Ovary (tissue), 9 donors: Measurements from ENCODE around the gene SMG6. TPM values are rescaled to one million over a fixed set of nuclear protein-coding genes. Genes with fewer than 3 reads are reported as not detected.

Experiments used
- DNase-seq, 5 donors: peaks; one replicate each; pipeline ENCODE4 v3.0.0-alpha.2; 2019 to 2020
- H3K27ac ChIP-seq, 2 donors: fragments of 200-600 bp; one replicate each; pipeline versions ENCODE4 v1.5.1 to v1.8.0; 2019 to 2022
- H3K27me3 ChIP-seq: fragments of 200-600 bp; one replicate; pipeline ENCODE4 v1.8.0; 2022
- H3K36me3 ChIP-seq: fragments of 200-600 bp; sonication (generic); one replicate; pipeline ENCODE4 v1.5.1; 2019
- H3K4me1 ChIP-seq: one replicate; pipeline ENCODE4 v1.8.1; 2013; ENCODE audit warnings: mild to moderate bottlenecking, moderate library complexity; ENCODE audit not compliant: insufficient read depth
- H3K4me3 ChIP-seq: fragments of 200-600 bp; sonication (generic); one replicate; pipeline ENCODE4 v1.5.1; 2017
- H3K9me3 ChIP-seq, 2 donors: fragments of 200-600 bp in 1 of 2; sonication (generic) in 1 of 2; one replicate each; pipeline versions ENCODE4 v1.5.1 to v1.8.1; 2013 to 2019; ENCODE audit warnings: mild to moderate bottlenecking in 1 of 2, moderate library complexity in 1 of 2
- EP300 ChIP-seq: sonication (generic); formaldehyde crosslinking; IDR thresholded peaks from one replicate; pipeline ENCODE4 v1.6.1; 2017; ENCODE audit warnings: antibody characterized with exemption
- POLR2A ChIP-seq: fragments of 450-650 bp; IDR thresholded peaks from one replicate; pipeline ENCODE4 v1.6.1; 2017; ENCODE audit warnings: antibody characterized with exemption, mild to moderate bottlenecking, moderate library complexity
- WGBS, 3 donors: extraction: QIAGEN DNeasy Blood & Tissue Kit in 1 of 3; methylation state at CpG; one replicate each; pipeline versions ENCODE4 v1.1.5 to v1.1.7; 2013 to 2017; 5-methylcytosine and 5-hydroxymethylcytosine counted together
- intact Hi-C, 4 donors: fragments of 100-400 bp; cut with DNase I; formaldehyde crosslinking; loops; one replicate each; pipeline versions ENCODE4 v1.11.0 to v1.15.1; 2022 to 2023
- polyA plus RNA-seq, 2 donors: library from polyadenylated mRNA; stranded (reverse); fragments of 200-250 nt in 1 of 2; fragments of 350-450 nt in 1 of 2; fragmentation: Illumina TruSeq in 1 of 2; extraction: RNeasy Lipid Tissue Mini Kit (QIAGEN cat#74804) in 1 of 2; gene quantifications; one replicate each; pipeline ENCODE4 v1.2.3, GENCODE V29; 2013 to 2014
- total RNA-seq, 7 donors: library from RNA; depleted of rRNA in 2 of 7; stranded (reverse); fragments of >200 nt in 2 of 7; fragmentation: NEBNext Ultra II Directional in 3 of 7; extraction: Animal tissue kit (Norgen Biotek cat#: 25700) in 3 of 7; gene quantifications; one replicate each; pipeline versions ENCODE4 v1.1.0 to v1.2.4, GENCODE V29; 2016 to 2023
- TF ChIP-seq, protein P1 (sequence below), 3 donors: fragments of 450-650 bp in 2 of 3; fragments of 200-600 bp in 1 of 3; IDR thresholded peaks; one replicate each; pipeline versions ENCODE4 v1.5.1 to v1.8.0; 2016 to 2022; ENCODE audit warnings: antibody characterized with exemption in 3 of 3, mild to moderate bottlenecking in 1 of 3
- donor health status: DM: no; HTN: no; CAD: no; lungs with moderate emphysema.
- donor health status: DM: no; HTN: no; CAD: no.
- donor health status: Bipolar disorder and iron deficiency.
- donor health status: DM: yes; HTN: yes; CAD: no.
- donor health status: DM: no; HTN: no; CAD: no.
- donor health status: DM: yes; HTN: yes; CAD: no.

The SMG6 gene
- total and polyA plus RNA-seq, 9 donors = 33.8 to 66.0 (median 51.0) TPM

DNA sequence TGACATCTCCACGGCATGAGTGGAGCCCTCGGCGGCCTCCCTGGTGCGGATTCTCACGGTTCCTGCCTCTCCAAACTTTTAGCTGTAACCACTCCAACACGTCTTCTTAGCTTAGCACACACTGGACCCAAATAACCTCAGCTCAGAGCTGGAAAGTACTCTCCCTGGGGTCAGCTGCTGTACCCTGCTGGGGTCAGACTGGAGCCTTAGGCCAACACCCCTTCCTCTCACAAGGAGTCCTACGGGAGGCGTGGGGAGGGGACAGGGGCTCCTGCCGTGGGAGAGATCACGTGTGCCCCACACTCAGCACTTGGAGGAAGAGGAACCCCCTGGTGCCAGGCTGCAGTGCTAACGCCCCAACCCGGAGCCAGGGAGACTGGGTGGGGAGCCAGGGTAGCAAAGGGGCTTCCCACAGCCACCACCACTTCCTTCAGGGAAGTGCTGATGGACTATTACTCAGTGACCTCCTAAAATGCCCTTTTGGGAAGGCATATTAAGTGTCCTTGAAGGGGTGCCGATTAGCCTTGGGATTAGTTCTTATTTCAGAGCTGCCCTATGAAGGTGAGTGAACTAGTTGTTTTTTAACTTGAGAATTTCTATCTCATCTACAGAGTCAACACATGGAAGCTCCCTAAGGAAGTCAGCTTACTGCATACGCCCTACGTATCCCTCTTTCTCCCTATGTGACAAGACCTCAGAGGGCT, 124.6 kb downstream of the SMG6 start:
- Histone ChIP-seq H3K27ac (peak overlapping the region; percentile 66 to 85), H3K4me1 (peaks cover 70% of the 10 kb centered on the region), H3K9me3 (no peaks in the 10 kb centered on the region), H3K27me3 (no peaks in the 10 kb centered on the region), H3K4me3 (no peak overlapping the region), H3K36me3 (no peaks in the 10 kb centered on the region)
- no peak for TF ChIP-seq POLR2A
- TF ChIP-seq, protein P1, sequence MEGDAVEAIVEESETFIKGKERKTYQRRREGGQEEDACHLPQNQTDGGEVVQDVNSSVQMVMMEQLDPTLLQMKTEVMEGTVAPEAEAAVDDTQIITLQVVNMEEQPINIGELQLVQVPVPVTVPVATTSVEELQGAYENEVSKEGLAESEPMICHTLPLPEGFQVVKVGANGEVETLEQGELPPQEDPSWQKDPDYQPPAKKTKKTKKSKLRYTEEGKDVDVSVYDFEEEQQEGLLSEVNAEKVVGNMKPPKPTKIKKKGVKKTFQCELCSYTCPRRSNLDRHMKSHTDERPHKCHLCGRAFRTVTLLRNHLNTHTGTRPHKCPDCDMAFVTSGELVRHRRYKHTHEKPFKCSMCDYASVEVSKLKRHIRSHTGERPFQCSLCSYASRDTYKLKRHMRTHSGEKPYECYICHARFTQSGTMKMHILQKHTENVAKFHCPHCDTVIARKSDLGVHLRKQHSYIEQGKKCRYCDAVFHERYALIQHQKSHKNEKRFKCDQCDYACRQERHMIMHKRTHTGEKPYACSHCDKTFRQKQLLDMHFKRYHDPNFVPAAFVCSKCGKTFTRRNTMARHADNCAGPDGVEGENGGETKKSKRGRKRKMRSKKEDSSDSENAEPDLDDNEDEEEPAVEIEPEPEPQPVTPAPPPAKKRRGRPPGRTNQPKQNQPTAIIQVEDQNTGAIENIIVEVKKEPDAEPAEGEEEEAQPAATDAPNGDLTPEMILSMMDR (IDR thresholded peaks at IDR 0.05) = no peak
- no peak for TF ChIP-seq EP300
- DNase-seq = peak in 3 of 5 donors; percentile 50 to 61 (median 54)
- intact Hi-C loops = loop anchor here (2.0 to 10.0 kb wide), 6 partner anchors 33 to 126 kb away; partner anchors contain the start of gene HIC1 (in 3 of the 4)
- 29 to 31% (median 29%) methylated on average over 15 of the region's 15 CpGs for WGBS, 3 donors

DNA sequence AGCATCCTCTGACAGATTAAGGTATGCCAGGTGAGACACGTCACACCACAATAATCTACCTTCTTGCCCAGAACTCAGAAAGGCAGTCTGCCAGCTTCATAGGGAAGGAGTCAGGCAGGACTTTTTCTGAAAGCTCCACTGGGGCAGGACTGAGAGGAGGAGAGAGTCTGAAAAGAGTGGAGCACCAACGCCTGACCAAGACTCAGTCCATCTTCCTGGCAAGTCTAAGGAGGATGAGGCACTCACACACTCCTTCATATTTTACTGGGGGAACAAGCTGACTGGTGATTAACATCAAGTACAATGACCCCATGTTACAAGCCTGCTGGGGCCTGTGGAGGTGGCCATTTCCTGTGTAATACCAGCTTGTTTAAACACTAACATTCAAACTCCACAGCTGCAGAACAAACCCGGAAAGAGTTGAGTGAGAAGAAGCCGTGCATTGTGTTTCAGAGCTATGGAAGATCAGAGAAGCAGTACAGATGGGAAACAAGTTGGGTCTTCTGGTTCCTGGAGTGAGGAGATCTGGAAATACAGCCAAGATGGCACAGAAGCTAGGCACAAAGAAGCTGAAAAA, 126.3 kb downstream of the SMG6 start:
- Histone ChIP-seq H3K27me3 (no peaks in the 10 kb centered on the region), H3K9me3 (no peaks in the 10 kb centered on the region), H3K27ac (peak overlapping the region; percentile 41 to 85), H3K4me1 (peaks cover 71% of the 10 kb centered on the region), H3K36me3 (no peaks in the 10 kb centered on the region), H3K4me3 (no peak overlapping the region)
- 54 to 70% (median 60%) methylated on average over 4 of the region's 4 CpGs for WGBS, 3 donors
- intact Hi-C loops = loop anchor here (5.0 to 10.0 kb wide), 5 partner anchors 35 to 120 kb away; partner anchors contain the start of gene HIC1 (in 3 of the 4)
- no peak for DNase-seq
- TF ChIP-seq, protein P1 (IDR thresholded peaks at IDR 0.05) = no peak

DNA sequence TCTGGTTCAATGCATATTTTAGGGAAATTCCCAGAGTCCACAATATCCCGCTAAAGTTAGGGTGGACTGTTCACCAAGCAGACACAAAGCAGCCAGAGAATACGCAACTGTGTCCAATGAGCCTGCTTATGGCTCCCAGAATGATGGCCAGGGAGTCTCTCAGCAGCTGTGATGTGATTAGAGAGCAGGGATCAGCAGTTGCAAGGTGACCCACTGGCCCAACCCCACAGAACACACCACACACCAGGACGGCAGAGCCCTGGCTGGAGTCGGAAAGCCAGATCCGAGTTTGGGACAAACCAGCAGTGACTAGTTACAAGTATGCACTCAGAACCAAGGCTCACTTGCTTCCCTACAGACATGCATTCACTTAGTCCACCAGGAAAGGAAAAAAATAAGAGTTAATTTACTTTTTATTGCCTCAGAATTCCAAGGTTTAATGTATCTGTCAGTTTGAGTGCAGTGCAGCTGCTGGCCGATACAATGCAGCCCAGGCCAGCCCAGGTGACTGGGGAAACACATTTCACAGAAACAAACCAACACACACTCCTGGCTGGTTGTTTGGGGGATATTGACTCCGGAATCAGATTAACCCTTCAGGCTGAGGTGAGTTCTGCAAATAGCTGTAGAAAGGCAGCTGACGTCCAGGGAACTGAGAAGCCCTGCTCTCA, 127.0 kb downstream of the SMG6 start:
- no peaks in the 10 kb centered on the region for H3K36me3 ChIP-seq
- intact Hi-C loops = loop anchor here (5.0 to 10.0 kb wide), 5 partner anchors 36 to 119 kb away; partner anchors contain the start of gene HIC1 (in 3 of the 4)
- DNase-seq = no peak
- 49 to 62% (median 50%) methylated on average over 8 of the region's 8 CpGs for WGBS, 3 donors
- TF ChIP-seq POLR2A (no peak), EP300 (no peak)
- TF ChIP-seq, protein P1 (IDR thresholded peaks at IDR 0.05) = no peak
- no peaks in the 10 kb centered on the region for H3K27me3 ChIP-seq
- H3K27ac ChIP-seq = peak overlapping the region; percentile 41 to 85
- peaks cover 67% of the 10 kb centered on the region for H3K4me1 ChIP-seq
- H3K4me3 ChIP-seq = no peak overlapping the region
- no peaks in the 10 kb centered on the region for H3K9me3 ChIP-seq

DNA sequence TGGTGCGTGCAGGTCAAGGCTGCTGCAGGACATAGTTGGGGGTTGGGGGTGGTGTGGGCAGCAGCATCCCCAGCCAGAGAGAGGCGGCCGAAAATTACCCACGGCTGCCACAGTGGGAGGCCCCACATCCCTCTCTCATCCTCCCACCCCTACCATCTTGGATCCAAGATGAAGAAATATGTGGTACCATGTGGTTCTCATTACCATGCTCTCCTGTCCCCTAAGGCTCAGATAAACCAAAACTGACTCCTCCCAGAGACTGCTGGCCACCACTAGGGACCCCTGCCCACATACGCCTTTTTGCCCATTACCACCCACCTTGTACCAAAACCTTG, 128.3 kb downstream of the SMG6 start:
- Histone ChIP-seq H3K9me3 (no peaks in the 10 kb centered on the region), H3K27me3 (no peaks in the 10 kb centered on the region), H3K4me1 (peaks cover 58% of the 10 kb centered on the region), H3K4me3 (no peak overlapping the region), H3K36me3 (no peaks in the 10 kb centered on the region), H3K27ac (peak overlapping the region in 1 of 2 donors; percentile 85)
- intact Hi-C loops = loop anchor here (2.0 to 10.0 kb wide), 6 partner anchors 37 to 118 kb away; partner anchors contain the start of gene HIC1 (in 3 of the 4)
- no peak for TF ChIP-seq POLR2A
- TF ChIP-seq, protein P1 (IDR thresholded peaks at IDR 0.05) = no peak
- no peak for TF ChIP-seq EP300
- no peak for DNase-seq
- WGBS, 3 donors = 20 to 22% (median 21%) methylated on average over 5 of the region's 5 CpGs
